ENCODE data around the gene SSX7. TPM values are rescaled to one million over a fixed set of nuclear protein-coding genes. Genes with fewer than 3 reads are reported as not detected.

SSX7 gene
- polyA plus RNA-seq, 2 donors: not detected

DNA sequence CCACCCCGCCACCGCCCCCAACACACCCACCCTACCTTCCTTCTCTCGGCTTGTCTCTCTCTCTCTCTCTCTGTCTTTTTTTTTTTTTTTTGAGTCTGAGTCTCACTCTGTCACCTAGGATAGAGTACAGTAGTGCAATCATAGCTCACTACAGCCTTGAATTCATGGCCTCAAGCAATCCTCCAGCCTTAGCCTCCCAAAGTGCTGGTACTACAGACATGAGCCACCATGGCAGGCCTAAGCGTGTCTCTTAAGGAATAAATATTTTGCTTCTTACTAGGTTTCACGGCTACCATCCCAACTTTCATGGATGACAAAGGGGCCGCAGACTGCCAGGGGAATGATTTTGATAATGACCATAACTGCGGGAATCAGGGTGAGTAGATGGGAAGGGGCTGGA is 55.8 kb downstream of the SSX7 start:
- Histone ChIP-seq H3K9me3 (ENCODE audit: control insufficient read depth in 2 of 2, insufficient read depth in 1 of 2, low read depth in 1 of 2, low read length in 1 of 2) (no peaks in the 10 kb centered on the region), H3K27me3 (ENCODE audit: control insufficient read depth in 1 of 2, insufficient read depth in 2 of 2, low read length in 2 of 2) (peaks cover 0 to 8% of the 10 kb centered on the region in 2 donors), H3K4me1 (ENCODE audit: control insufficient read depth in 2 of 2, insufficient read depth in 2 of 2, low read length in 1 of 2) (no peaks in the 10 kb centered on the region), H3K36me3 (ENCODE audit: control insufficient read depth in 2 of 2, insufficient read depth in 2 of 2, low read length in 1 of 2) (no peaks in the 10 kb centered on the region), H3K27ac (ENCODE audit: low read depth in 2 of 2, low read length in 1 of 2) (no peak overlapping the region), H3K4me3 (ENCODE audit: low read depth in 1 of 2, low read length in 2 of 2) (no peak overlapping the region)
- 67 to 82% methylated on average over 7 of the region's 7 CpGs for whole genome bisulfite sequencing, 2 donors

DNA sequence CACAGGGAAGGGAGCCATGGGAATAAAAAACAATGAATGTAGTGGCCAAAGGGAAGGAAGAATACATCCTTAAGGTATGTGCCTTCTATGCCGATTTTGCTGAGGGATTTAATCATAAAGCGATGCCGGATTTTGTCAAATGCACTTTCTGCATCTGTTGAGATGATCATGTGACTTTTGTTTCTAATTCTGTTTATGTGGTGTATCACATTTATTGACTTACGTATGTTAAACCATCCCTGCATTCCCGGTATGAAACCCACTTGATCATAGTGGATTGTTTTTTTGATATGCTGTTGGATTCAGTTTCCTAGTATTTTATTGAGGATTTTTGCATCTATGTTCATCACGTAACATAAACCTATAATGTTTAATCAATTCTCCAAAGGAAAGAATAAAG is 60.0 kb downstream of the SSX7 start:
- H3K27me3 ChIP-seq (ENCODE audit: control insufficient read depth in 1 of 2, insufficient read depth in 2 of 2, low read length in 2 of 2): peaks cover 0 to 17% of the 10 kb centered on the region in 2 donors
- WGBS, 2 donors: 91 to 96% methylated on average over 6 of the region's 6 CpGs
- H3K36me3 ChIP-seq (ENCODE audit: control insufficient read depth in 2 of 2, insufficient read depth in 2 of 2, low read length in 1 of 2): no peaks in the 10 kb centered on the region
- no peak overlapping the region for H3K4me3 ChIP-seq (ENCODE audit: low read depth in 1 of 2, low read length in 2 of 2)
- no peaks in the 10 kb centered on the region for H3K9me3 ChIP-seq (ENCODE audit: control insufficient read depth in 2 of 2, insufficient read depth in 1 of 2, low read depth in 1 of 2, low read length in 1 of 2)
- H3K4me1 ChIP-seq (ENCODE audit: control insufficient read depth in 2 of 2, insufficient read depth in 2 of 2, low read length in 1 of 2): no peaks in the 10 kb centered on the region
- no peak overlapping the region for H3K27ac ChIP-seq (ENCODE audit: low read depth in 2 of 2, low read length in 1 of 2)

Other genes with a start within 250 kb of the SSX7 start
- gene XAGE1A, start 159.1 kb downstream of the SSX7 start, polyA plus RNA-seq: not detected
- gene XAGE1B, start 137.8 kb downstream of the SSX7 start, polyA plus RNA-seq: not detected
- not detected for gene SSX2, start 52.3 kb upstream of the SSX7 start, polyA plus RNA-seq
- not detected for gene SSX2B, start 96.4 kb upstream of the SSX7 start, polyA plus RNA-seq
- gene SPANXN5, start 142.5 kb upstream of the SSX7 start, polyA plus RNA-seq: not detected
- not detected for gene XAGE5, start 156.4 kb upstream of the SSX7 start, polyA plus RNA-seq
- not detected for gene XAGE3, start 213.2 kb upstream of the SSX7 start, polyA plus RNA-seq
- gene FAM156B, start 242.4 kb upstream of the SSX7 start, polyA plus RNA-seq: 10 to 100 TPM; 14.3 to 31.3 TPM